Natural killer cell (primary cell): ENCODE measurements around the gene MRPL17. TPM values are rescaled to one million over a fixed set of nuclear protein-coding genes. Genes with fewer than 3 reads are reported as not detected.

Experiments
- ATAC-seq, 3 donors: fragments of 150-1000 bp in 2 of 3; fragments of 200-7000 bp in 1 of 3; cut with Tn5 transposase; 1 replicate in 1 of 3; 2 replicates in 2 of 3; pipeline ENCODE4 v1.10.0; 2021; ENCODE audit warnings: mild to moderate bottlenecking in 2 of 3, moderate library complexity in 2 of 3
- DNase-seq, 2 donors: peaks; one replicate each; pipeline versions ENCODE4 v3.0.0 to v3.0.0-alpha.2; 2013 to 2021; ENCODE audit warnings: mixed read lengths in 1 of 2
- H3K27ac ChIP-seq: one replicate; pipeline ENCODE4 v1.5.1; 2013; ENCODE audit warnings: mild to moderate bottlenecking, low read length
- H3K27me3 ChIP-seq: one replicate; pipeline ENCODE4 v1.6.1; 2013; ENCODE audit warnings: low read length; ENCODE audit not compliant: control insufficient read depth, insufficient read depth
- H3K36me3 ChIP-seq: one replicate; pipeline ENCODE4 v1.6.1; 2013; ENCODE audit warnings: low read length; ENCODE audit not compliant: control insufficient read depth, insufficient read depth
- H3K4me1 ChIP-seq: one replicate; pipeline ENCODE4 v1.6.1; 2013; ENCODE audit warnings: low read length; ENCODE audit not compliant: control insufficient read depth, insufficient read depth
- H3K4me3 ChIP-seq: one replicate; pipeline ENCODE4 v1.5.1; 2013; ENCODE audit warnings: low read length
- H3K9me3 ChIP-seq: one replicate; pipeline ENCODE4 v1.6.1; 2013; ENCODE audit warnings: low read length; ENCODE audit not compliant: control insufficient read depth, insufficient read depth
- H3K27ac Mint-ChIP-seq, 2 donors: one replicate each; pipeline ENCODE4 v1.8.0; 2022; ENCODE audit warnings: mild to moderate bottlenecking in 2 of 2, mixed read lengths in 2 of 2, moderate library complexity in 1 of 2
- H3K27me3 Mint-ChIP-seq, 2 donors: one replicate each; pipeline ENCODE4 v1.8.0; 2022; ENCODE audit warnings: low read depth in 2 of 2, mixed read lengths in 2 of 2
- H3K36me3 Mint-ChIP-seq: one replicate; pipeline ENCODE4 v1.8.0; 2022; ENCODE audit warnings: mixed read lengths
- H3K4me1 Mint-ChIP-seq, 2 donors: one replicate each; pipeline ENCODE4 v1.8.0; 2022; ENCODE audit warnings: mixed read lengths in 2 of 2
- H3K4me3 Mint-ChIP-seq: one replicate; pipeline ENCODE4 v1.8.0; 2022; ENCODE audit warnings: mild to moderate bottlenecking, moderate library complexity, mixed read lengths
- H3K9me3 Mint-ChIP-seq, 2 donors: one replicate each; pipeline ENCODE4 v1.8.0; 2022; ENCODE audit warnings: mixed read lengths in 2 of 2
- CTCF ChIP-seq: fragments of 200-600 bp; IDR thresholded peaks from one replicate; pipeline ENCODE4 v1.8.0; 2022; ENCODE audit warnings: antibody characterized with exemption
- WGBS: methylation state at CpG from one replicate; pipeline ENCODE4 v1.1.7; 2013; ENCODE audit warnings: missing lambda C conversion rate; ENCODE audit not compliant: insufficient coverage; 5-methylcytosine and 5-hydroxymethylcytosine counted together
- intact Hi-C: fragments of 100-400 bp; cut with micrococcal nuclease; formaldehyde crosslinking; loops from one replicate; pipeline ENCODE4 v1.14.2; 2022
- total RNA-seq, 4 donors: library from RNA; stranded (reverse); fragments of 120-200 nt in 1 of 4; gene quantifications; one replicate each; pipeline versions ENCODE4 v1.2.3 to v1.2.4, GENCODE V29; 2013 to 2022

MRPL17 gene
- total RNA-seq, 3 donors from 2014 or later (not counting 1 experiment from before 2014, with no cell fraction given) = 9.0 to 11.8 (median 11.4) TPM

DNA sequence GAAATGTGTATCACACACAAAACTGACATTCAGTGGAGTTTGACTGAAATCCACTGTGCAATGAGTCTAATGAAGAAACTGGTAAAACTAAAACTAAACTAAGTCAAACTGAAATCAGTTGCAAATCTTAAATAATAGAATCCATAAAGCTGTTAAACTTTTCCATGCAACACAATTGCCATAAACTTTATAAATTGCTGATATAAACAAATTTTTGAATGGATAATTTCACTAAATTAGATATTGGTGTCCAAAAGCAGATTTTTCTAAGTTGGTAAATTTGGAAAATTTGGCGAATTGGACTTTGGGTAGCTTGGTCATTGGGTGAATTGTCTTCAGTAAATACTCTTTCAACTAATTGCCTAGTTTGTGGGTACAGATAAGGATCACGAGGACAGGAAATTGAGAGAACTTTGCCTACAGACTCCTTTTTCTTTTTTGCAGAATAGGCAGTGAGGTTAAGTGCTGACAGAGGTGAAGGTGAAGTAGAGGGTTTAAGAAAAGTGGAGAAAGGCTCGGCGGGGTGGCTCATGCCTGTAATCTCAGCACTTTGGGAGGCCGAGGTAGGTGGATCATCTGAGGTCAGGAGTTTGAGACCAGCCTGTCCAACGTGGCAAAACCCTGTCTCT is 12.8 kb downstream of the MRPL17 start:
- ATAC-seq = no peak
- 46% methylated on average over 4 of the region's 6 CpGs for WGBS

DNA sequence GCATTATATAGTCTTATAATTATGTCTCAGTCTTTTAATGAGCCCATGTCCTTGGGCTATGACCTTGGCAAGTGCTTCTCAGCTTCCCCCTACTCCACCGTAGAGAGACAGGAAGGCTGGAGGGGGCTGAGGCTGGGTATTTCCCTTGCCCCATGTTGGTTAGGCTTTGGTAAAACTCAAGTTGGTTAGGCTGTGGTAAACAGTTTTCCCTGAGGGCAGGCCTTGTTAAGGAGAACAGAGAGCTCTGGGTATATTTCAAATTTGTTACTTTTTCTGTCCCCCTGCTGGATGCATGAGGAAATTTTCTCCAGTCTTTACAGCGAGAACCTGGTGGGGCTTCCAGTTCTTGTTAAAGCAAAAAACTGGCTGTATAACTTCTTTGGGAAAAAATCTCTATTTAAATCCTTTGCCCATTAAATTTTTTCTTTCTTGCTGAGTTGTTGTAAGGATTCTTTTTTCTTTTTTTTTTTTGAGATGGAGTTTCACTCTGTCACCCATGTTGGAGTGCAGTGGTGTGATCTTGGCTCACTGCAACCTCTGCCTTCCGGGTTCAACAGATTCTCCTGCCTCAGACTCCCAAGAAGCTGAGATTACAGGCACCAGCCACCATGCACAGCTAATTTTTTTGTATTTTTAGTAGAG is 15.3 kb downstream of the MRPL17 start:
- ATAC-seq = peak; percentile 66 to 94 (median 86)
- Mint-ChIP-seq H3K4me1 (peaks cover 10 to 14% of the 10 kb centered on the region in 2 donors), H3K4me3 (no peak overlapping the region), H3K9me3 (no peaks in the 10 kb centered on the region), H3K27ac (peak overlapping the region; percentile 65 to 78), H3K27me3 (peaks cover 0 to 3% of the 10 kb centered on the region in 2 donors), H3K36me3 (no peaks in the 10 kb centered on the region)
- H3K4me3 ChIP-seq = no peak overlapping the region
- TF ChIP-seq CTCF = peak; percentile 66
- H3K27ac ChIP-seq = peak overlapping the region; percentile 35
- no peaks in the 10 kb centered on the region for H3K9me3 ChIP-seq
- intact Hi-C loops = loop anchor here (5.0 kb wide), 3 partner anchors 51 to 136 kb away; partner anchors contain the start of genes ILK, RRP8 and TPP1
- no peaks in the 10 kb centered on the region for H3K27me3 ChIP-seq
- H3K36me3 ChIP-seq = no peaks in the 10 kb centered on the region
- whole genome bisulfite sequencing = 68% methylated on average over 2 of the region's 3 CpGs
- DNase-seq = peak in 1 of 2 donors; percentile 78
- peaks cover 10% of the 10 kb centered on the region for H3K4me1 ChIP-seq

More for the DNA sequence above, 12.8 kb downstream of the MRPL17 start:
- DNase-seq = peak in 1 of 2 donors; percentile 33
- H3K36me3 Mint-ChIP-seq = no peaks in the 10 kb centered on the region
- no peak for TF ChIP-seq CTCF
- H3K4me3 Mint-ChIP-seq = no peak overlapping the region
- no peaks in the 10 kb centered on the region for H3K9me3 ChIP-seq
- H3K4me1 ChIP-seq = peaks cover 10% of the 10 kb centered on the region
- H3K27ac ChIP-seq = no peak overlapping the region
- intact Hi-C loops = no loop called here
- H3K27me3 Mint-ChIP-seq = peaks cover 0 to 3% of the 10 kb centered on the region in 2 donors
- H3K36me3 ChIP-seq = no peaks in the 10 kb centered on the region
- no peak overlapping the region for H3K27ac Mint-ChIP-seq
- H3K4me1 Mint-ChIP-seq = peaks cover 10 to 14% of the 10 kb centered on the region in 2 donors
- H3K27me3 ChIP-seq = no peaks in the 10 kb centered on the region
- H3K9me3 Mint-ChIP-seq = no peaks in the 10 kb centered on the region
- no peak overlapping the region for H3K4me3 ChIP-seq

DNA sequence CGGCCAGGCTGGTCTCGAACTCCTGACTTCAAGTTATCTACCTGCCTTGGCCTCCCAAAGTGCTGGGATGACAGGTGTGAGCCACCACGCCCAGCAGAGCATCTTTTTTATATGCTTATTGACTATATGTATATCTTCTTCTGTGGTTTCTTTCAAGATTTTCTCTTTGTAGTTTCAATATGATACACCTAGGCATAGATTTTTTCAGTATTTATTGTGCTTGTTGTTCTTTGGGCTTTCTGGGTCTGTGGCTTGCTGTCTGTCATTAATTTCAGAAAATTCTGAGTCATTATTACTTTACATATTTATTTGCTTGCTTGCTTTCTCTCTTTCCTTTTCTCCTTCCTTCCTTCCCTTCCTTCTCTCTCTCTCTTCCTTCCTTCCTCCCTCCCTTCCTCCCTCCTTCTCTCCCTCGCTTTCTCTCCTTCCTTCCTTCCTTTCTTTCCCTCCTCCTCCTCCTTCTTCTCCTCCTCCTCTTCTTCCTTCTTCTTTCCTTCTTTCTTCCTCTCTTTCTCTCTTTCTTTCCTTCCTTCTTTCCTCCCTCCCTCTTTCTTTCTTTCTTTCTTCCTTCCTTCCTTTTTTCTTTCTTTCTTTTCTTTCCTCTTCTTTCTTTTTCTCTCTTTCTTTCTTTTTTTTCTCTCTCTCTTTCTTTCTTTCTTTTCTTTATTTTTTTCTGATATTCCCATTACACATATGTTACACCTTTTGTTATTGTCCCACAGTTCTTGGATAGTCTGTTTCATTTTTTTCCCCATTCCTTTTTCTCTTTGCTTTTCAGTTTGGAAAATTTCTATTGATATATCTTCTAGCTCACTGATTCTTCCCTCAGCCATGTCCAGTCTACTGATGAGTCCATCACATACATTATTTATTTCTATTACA is 16.6 kb downstream of the MRPL17 start:
- H3K4me1 Mint-ChIP-seq = peaks cover 10 to 14% of the 10 kb centered on the region in 2 donors
- H3K9me3 Mint-ChIP-seq = no peaks in the 10 kb centered on the region
- H3K27ac ChIP-seq = no peak overlapping the region
- intact Hi-C loops = loop anchor here (5.0 kb wide), 3 partner anchors 49 to 134 kb away; partner anchors contain the start of genes ILK, RRP8 and TPP1
- no peak overlapping the region for H3K4me3 ChIP-seq
- H3K27ac Mint-ChIP-seq = peak overlapping the region in 1 of 2 donors; percentile 65
- peaks cover 0 to 3% of the 10 kb centered on the region in 2 donors for H3K27me3 Mint-ChIP-seq
- no peaks in the 10 kb centered on the region for H3K9me3 ChIP-seq
- H3K27me3 ChIP-seq = no peaks in the 10 kb centered on the region
- peak; percentile 24 for TF ChIP-seq CTCF
- ATAC-seq = no peak
- no peaks in the 10 kb centered on the region for H3K36me3 Mint-ChIP-seq
- DNase-seq = no peak
- H3K4me3 Mint-ChIP-seq = no peak overlapping the region
- H3K4me1 ChIP-seq = peaks cover 10% of the 10 kb centered on the region
- 92% methylated on average over 3 of the region's 4 CpGs for WGBS
- H3K36me3 ChIP-seq = no peaks in the 10 kb centered on the region
